Measurements from ENCODE around the gene SZT2.

DNA sequence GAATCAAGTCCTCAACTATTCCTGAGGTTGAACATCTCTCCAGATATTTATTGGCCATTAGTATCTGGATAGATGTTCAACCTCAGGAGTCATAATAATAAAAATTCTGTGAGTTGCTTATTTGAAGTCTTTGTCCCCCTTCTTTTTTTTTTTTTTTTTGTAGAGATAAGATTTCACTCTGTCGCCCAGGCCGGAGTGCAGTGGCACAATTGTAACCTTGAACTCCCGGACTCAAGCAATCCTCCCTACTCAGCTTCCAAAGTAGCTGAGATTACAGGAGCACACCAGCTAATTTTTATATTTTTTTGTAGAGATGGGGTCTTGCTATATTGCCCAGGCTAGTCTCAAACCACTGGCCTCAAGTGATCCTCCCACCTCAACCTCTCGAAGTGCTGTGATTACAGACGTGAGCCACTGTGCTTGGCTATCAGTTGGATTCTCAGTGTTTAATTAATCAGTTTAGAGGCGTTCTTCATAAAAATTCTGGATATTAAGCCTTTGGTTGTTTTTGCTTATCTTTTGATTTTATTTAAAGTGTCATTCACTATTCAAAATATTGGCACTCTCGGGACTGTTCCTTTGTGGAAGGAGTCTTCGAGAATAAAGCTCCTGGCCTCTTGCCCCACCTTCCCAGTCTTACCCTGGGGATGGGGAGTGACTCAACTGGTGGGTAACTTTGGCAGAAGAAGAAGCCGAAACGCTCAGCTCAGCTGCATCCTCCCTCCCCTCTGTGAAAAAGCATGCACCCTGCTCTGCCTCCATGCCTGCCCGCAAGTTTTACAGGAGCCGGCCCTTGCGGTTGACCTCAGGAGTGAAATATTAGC is 75.2 kb downstream of the SZT2 start:
- TF ChIP-seq CREB5 (CRISPR knock-in tag; IDR thresholded peaks at IDR 0.05; ENCODE audit: low read depth) (no peak), ZNF8 (CRISPR knock-in tag; IDR thresholded peaks at IDR 0.05) (no peak), ESRRG (CRISPR knock-in tag; IDR thresholded peaks at IDR 0.05) (no peak), ZFP30 (CRISPR knock-in tag; IDR thresholded peaks at IDR 0.05) (no peak), ZFP3 (CRISPR knock-in tag; IDR thresholded peaks at IDR 0.05) (no peak), ARNTL (CRISPR knock-in tag; IDR thresholded peaks at IDR 0.05; ENCODE audit: borderline replicate concordance, low read depth) (no peak)
